ENCODE measurements around the gene ARHGAP10.

DNA sequence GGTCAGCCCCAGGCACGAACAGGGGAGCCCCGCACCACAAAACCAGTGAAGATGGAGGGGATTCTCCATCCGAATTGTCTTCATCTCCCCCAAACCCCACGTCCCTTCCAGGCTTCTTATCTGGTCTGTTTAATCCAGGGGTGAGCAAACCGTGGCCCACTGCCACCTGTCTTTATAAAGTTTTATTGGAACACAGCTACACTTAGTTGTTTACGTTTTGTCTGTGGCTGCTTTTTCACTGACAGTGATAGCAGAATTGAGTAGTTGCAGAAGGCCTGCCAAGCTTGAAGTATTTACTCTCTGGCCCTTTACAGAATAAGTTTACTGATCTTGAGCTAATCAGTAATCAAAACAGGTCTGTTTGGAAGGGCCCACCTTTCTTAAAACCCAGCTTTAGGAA, 324.0 kb downstream of the ARHGAP10 start:
- TF ChIP-seq, protein P1, sequence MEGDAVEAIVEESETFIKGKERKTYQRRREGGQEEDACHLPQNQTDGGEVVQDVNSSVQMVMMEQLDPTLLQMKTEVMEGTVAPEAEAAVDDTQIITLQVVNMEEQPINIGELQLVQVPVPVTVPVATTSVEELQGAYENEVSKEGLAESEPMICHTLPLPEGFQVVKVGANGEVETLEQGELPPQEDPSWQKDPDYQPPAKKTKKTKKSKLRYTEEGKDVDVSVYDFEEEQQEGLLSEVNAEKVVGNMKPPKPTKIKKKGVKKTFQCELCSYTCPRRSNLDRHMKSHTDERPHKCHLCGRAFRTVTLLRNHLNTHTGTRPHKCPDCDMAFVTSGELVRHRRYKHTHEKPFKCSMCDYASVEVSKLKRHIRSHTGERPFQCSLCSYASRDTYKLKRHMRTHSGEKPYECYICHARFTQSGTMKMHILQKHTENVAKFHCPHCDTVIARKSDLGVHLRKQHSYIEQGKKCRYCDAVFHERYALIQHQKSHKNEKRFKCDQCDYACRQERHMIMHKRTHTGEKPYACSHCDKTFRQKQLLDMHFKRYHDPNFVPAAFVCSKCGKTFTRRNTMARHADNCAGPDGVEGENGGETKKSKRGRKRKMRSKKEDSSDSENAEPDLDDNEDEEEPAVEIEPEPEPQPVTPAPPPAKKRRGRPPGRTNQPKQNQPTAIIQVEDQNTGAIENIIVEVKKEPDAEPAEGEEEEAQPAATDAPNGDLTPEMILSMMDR (conservative IDR thresholded peaks at IDR 0.05; ENCODE audit: low read length): no peak
- TF ChIP-seq EZH2phosphoT487 (IDR thresholded peaks at IDR 0.05; ENCODE audit: borderline replicate concordance, low read depth, low read length): no peak
